Left ventricle myocardium inferior (tissue), 1 donor: ENCODE data around the gene LIMS2. TPM values are rescaled to one million over a fixed set of nuclear protein-coding genes. Genes with fewer than 3 reads are reported as not detected.
A peak's percentile ranks its signal among the peaks of the same experiment; 100 is the strongest.

Source experiments
- DNase-seq: peaks from one replicate; pipeline ENCODE4 v3.0.0-alpha.2; 2020
- H3K27ac ChIP-seq: fragments of 200-600 bp; replicated peaks from 2 replicates; pipeline ENCODE4 v1.8.0; 2021
- H3K27me3 ChIP-seq: fragments of 200-600 bp; 2 replicates; pipeline ENCODE4 v1.8.0; 2021; ENCODE audit warnings: low read depth
- H3K36me3 ChIP-seq: fragments of 200-600 bp; 2 replicates; pipeline ENCODE4 v1.8.0; 2021
- H3K4me1 ChIP-seq: fragments of 200-600 bp; 2 replicates; pipeline ENCODE4 v1.8.0; 2021
- H3K4me3 ChIP-seq: fragments of 200-600 bp; 2 replicates; pipeline ENCODE4 v1.8.0; 2021; ENCODE audit warnings: mild to moderate bottlenecking, moderate library complexity
- H3K9me3 ChIP-seq: fragments of 200-600 bp; replicated peaks from 2 replicates; pipeline ENCODE4 v1.8.0; 2021
- CTCF ChIP-seq: fragments of 200-600 bp; IDR thresholded peaks from 2 replicates; pipeline ENCODE4 v1.8.0; 2021; ENCODE audit warnings: antibody characterized with exemption, mild to moderate bottlenecking, borderline replicate concordance
- intact Hi-C: fragments of 100-400 bp; cut with micrococcal nuclease; formaldehyde crosslinking; loops from one replicate; pipeline ENCODE4 v1.11.0; 2022
- total RNA-seq: library from RNA; stranded (reverse); fragmentation: NEBNext Ultra II Directional; extraction: Animal tissue kit (Norgen Biotek cat#: 25700); gene quantifications from one replicate; pipeline ENCODE4 v1.2.1, GENCODE V29; 2021
- donor health status: DM: no; HTN: yes; CAD: no; lungs with severe emphysema.

The LIMS2 gene
- total RNA-seq, 1 donor from 2014 or later = 173 TPM

GRCh38 chr2:127632592-127633489, 42.5 kb downstream of the LIMS2 start:
- no peaks in the 10 kb centered on the region for H3K9me3 ChIP-seq
- no peak for DNase-seq
- H3K27ac ChIP-seq = peak overlapping the region; percentile 94
- no peaks in the 10 kb centered on the region for H3K36me3 ChIP-seq
- peaks cover 99% of the 10 kb centered on the region for H3K4me1 ChIP-seq
- no peak for TF ChIP-seq CTCF
- H3K4me3 ChIP-seq = no peak overlapping the region
- H3K27me3 ChIP-seq = no peaks in the 10 kb centered on the region
- intact Hi-C loops = no loop called here

GRCh38 chr2:127631997-127632581, 43.2 kb downstream of the LIMS2 start:
- Histone ChIP-seq H3K4me1 (peaks cover 99% of the 10 kb centered on the region), H3K27ac (peak overlapping the region; percentile 94), H3K36me3 (no peaks in the 10 kb centered on the region), H3K27me3 (no peaks in the 10 kb centered on the region), H3K4me3 (no peak overlapping the region), H3K9me3 (no peaks in the 10 kb centered on the region)
- TF ChIP-seq CTCF = no peak
- no peak for DNase-seq
- intact Hi-C loops = no loop called here

- H3K27me3 ChIP-seq = no peaks in the 10 kb centered on the region
- DNase-seq = no peak
- H3K4me3 ChIP-seq = no peak overlapping the region
- peaks cover 98% of the 10 kb centered on the region for H3K4me1 ChIP-seq
- intact Hi-C loops = no loop called here
- H3K9me3 ChIP-seq = no peaks in the 10 kb centered on the region
- no peak for TF ChIP-seq CTCF
- H3K27ac ChIP-seq = peak overlapping the region; percentile 94
- H3K36me3 ChIP-seq = no peaks in the 10 kb centered on the region
Measured at GRCh38 chr2:127631541-127631996, 43.8 kb downstream of the LIMS2 start.

- no peaks in the 10 kb centered on the region for H3K36me3 ChIP-seq
- no peak overlapping the region for H3K4me3 ChIP-seq
- H3K27ac ChIP-seq = peak overlapping the region; percentile 94
- peak; percentile 14 for DNase-seq
- H3K4me1 ChIP-seq = peaks cover 97% of the 10 kb centered on the region
- intact Hi-C loops = no loop called here
- no peak for TF ChIP-seq CTCF
- no peaks in the 10 kb centered on the region for H3K27me3 ChIP-seq
- H3K9me3 ChIP-seq = no peaks in the 10 kb centered on the region
Measured at GRCh38 chr2:127630864-127631540, 44.3 kb downstream of the LIMS2 start.

- no peaks in the 10 kb centered on the region for H3K36me3 ChIP-seq
- no peak for TF ChIP-seq CTCF
- H3K27ac ChIP-seq = peak overlapping the region; percentile 94
- no peak overlapping the region for H3K4me3 ChIP-seq
- DNase-seq = peak; percentile 16
- H3K27me3 ChIP-seq = peaks cover 2% of the 10 kb centered on the region
- H3K4me1 ChIP-seq = peaks cover 97% of the 10 kb centered on the region
- no peaks in the 10 kb centered on the region for H3K9me3 ChIP-seq
- intact Hi-C loops = no loop called here
Measured at GRCh38 chr2:127630096-127630863, 45.0 kb downstream of the LIMS2 start.
